Keratinocyte (primary cell): Measurements from ENCODE around the gene THSD8. TPM values are rescaled to one million over a fixed set of nuclear protein-coding genes. Genes with fewer than 3 reads are reported as not detected.

Experiments
- DNase-seq: peaks from one replicate; pipeline ENCODE4 v3.0.0-alpha.2; 2011; ENCODE audit warnings: low read depth, missing footprints, low spot score
- FAIRE-seq: peaks from 2 replicates; lab custom pipeline; 2011; peaks lifted over from hg19 to GRCh38; lab: Jason Lieb, UNC
- H2AFZ ChIP-seq: 2 replicates; pipeline ENCODE4 v1.6.0; 2012; ENCODE audit warnings: low read length, control low read depth, inconsistent platforms; ENCODE audit not compliant: control insufficient read depth
- H3K27ac ChIP-seq: 2 replicates; pipeline ENCODE4 v1.5.1; 2011; ENCODE audit warnings: low read length; ENCODE audit not compliant: control insufficient read depth, insufficient read depth
- H3K27me3 ChIP-seq: 3 replicates; pipeline ENCODE4 v1.6.0; 2011; ENCODE audit warnings: low read length; ENCODE audit not compliant: control insufficient read depth, insufficient read depth; ENCODE audit errors: extremely low read depth
- H3K36me3 ChIP-seq, 2 experiments: 2 replicates in 1 of 2; 3 replicates in 1 of 2; pipeline ENCODE4 v1.5.1; 2011; ENCODE audit warnings: low read length in 2 of 2, mild to moderate bottlenecking in 1 of 2; ENCODE audit not compliant: control insufficient read depth in 2 of 2, insufficient read depth in 2 of 2; ENCODE audit errors: extremely low read depth in 1 of 2
- H3K4me1 ChIP-seq: 3 replicates; pipeline ENCODE4 v1.5.1; 2011; ENCODE audit warnings: low read length; ENCODE audit not compliant: control insufficient read depth, insufficient read depth; ENCODE audit errors: extremely low read depth
- H3K4me2 ChIP-seq: 3 replicates; pipeline ENCODE4 v1.6.0; 2011; ENCODE audit warnings: low read depth, low read length; ENCODE audit not compliant: control insufficient read depth, insufficient read depth; ENCODE audit errors: extremely low read depth
- H3K4me3 ChIP-seq, 3 experiments: fragments of 200-600 bp in 1 of 3; sonication (generic) in 1 of 3; 2 replicates in 2 of 3; 3 replicates in 1 of 3; pipeline ENCODE4 v1.5.1; 2011 to 2016; ENCODE audit warnings: low read length in 3 of 3, mild to moderate bottlenecking in 3 of 3, control low read depth in 2 of 3, inconsistent platforms in 1 of 3, low read depth in 1 of 3, mixed read lengths in 1 of 3, mixed run types in 1 of 3, moderate library complexity in 1 of 3; ENCODE audit not compliant: control insufficient read depth in 2 of 3, insufficient read depth in 2 of 3; ENCODE audit errors: extremely low read depth in 1 of 3
- H3K79me2 ChIP-seq: 2 replicates; pipeline ENCODE4 v1.6.0; 2012; ENCODE audit warnings: low read length; ENCODE audit not compliant: control insufficient read depth, insufficient read depth
- H3K9ac ChIP-seq: 3 replicates; pipeline ENCODE4 v1.6.0; 2011; ENCODE audit warnings: low read length; ENCODE audit not compliant: control insufficient read depth, insufficient read depth; ENCODE audit errors: extremely low read depth
- H3K9me1 ChIP-seq: 3 replicates; pipeline ENCODE4 v1.6.0; 2011; ENCODE audit warnings: low read length; ENCODE audit not compliant: control insufficient read depth, insufficient read depth; ENCODE audit errors: extremely low read depth
- H3K9me3 ChIP-seq: 2 replicates; pipeline ENCODE4 v1.5.1; 2012; ENCODE audit warnings: low read depth, low read length; ENCODE audit not compliant: control insufficient read depth
- H4K20me1 ChIP-seq: 3 replicates; pipeline ENCODE4 v1.6.0; 2011; ENCODE audit warnings: low read length; ENCODE audit not compliant: control insufficient read depth, insufficient read depth; ENCODE audit errors: extremely low read depth
- CTCF ChIP-seq, 3 experiments: IDR thresholded peaks in 1 of 3; conservative IDR thresholded peaks in 1 of 3; optimal IDR thresholded peaks in 1 of 3; 2 replicates in 2 of 3; 3 replicates in 1 of 3; pipeline versions ENCODE3 to v1.5.1; 2011; ENCODE audit warnings: low read length in 3 of 3, mild to moderate bottlenecking in 3 of 3, moderate library complexity in 2 of 3, control low read depth in 1 of 3, inconsistent platforms in 1 of 3; ENCODE audit not compliant: insufficient read depth in 2 of 3; ENCODE audit errors: extremely low read depth in 1 of 3
- EZH2 ChIP-seq: IDR thresholded peaks from one replicate; pipeline ENCODE4 v1.6.1; 2012; ENCODE audit warnings: inconsistent platforms, mild to moderate bottlenecking, low read length, moderate library complexity
- dilution Hi-C: fragments of 300-500 bp; cut with MboI; formaldehyde crosslinking; loops from one replicate; pipeline ENCODE4 v1.7.0; 2020; ENCODE audit warnings: low sequenced_read_pairs; ENCODE audit not compliant: extremely low pct_ligation_motif_present
- polyA plus RNA-seq, 5 experiments: library from polyadenylated mRNA; depleted of rRNA in 3 of 5; stranded (reverse) in 3 of 5; stranded (forward) in 1 of 5; unstranded in 1 of 5; fragments of >200 nt; gene quantifications; 1 replicate in 1 of 5; 2 replicates in 3 of 5; 3 replicates in 1 of 5; pipeline versions ENCODE4 v1.2.1 to v1.2.3, GENCODE V29; 2011 to 2012; ENCODE audit warnings: missing spikeins in 2 of 5, low read depth in 1 of 5, low replicate concordance in 1 of 5

The THSD8 gene
- polyA plus RNA-seq, 1 donor (not counting 4 experiments of a cell fraction or from before 2014, with no cell fraction given) = 6.6 TPM

DNA sequence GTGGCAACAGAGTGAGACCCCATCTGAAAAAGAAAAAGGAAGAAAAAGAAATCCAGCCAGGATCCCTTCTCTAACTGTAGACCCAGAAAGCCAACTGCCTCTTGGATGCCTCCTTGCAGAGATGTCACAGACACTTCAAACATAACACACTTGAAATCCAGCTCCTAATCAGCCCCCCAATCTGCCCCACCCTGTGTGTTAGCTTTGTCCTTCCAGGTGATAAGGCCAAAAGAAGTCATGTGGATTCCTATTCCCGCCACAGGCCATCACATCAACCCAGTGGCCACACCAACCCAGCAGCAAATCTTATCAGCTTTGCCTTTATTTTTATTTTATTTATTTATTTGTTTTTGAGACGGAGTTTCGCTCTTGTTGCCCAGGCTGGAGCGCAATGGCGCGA lies 42.2 kb upstream of the THSD8 start:
- Histone ChIP-seq H3K36me3 (peaks cover 7 to 12% of the 10 kb centered on the region in 2 experiments), H3K9me3 (no peaks in the 10 kb centered on the region), H3K9me1 (no peaks in the 10 kb centered on the region), H4K20me1 (no peaks in the 10 kb centered on the region), H3K27me3 (no peaks in the 10 kb centered on the region), H3K27ac (no peak overlapping the region), H2AFZ (no peak overlapping the region), H3K4me3 (no peak overlapping the region), H3K4me2 (no peak overlapping the region), H3K9ac (no peak overlapping the region), H3K79me2 (no peaks in the 10 kb centered on the region), H3K4me1 (no peaks in the 10 kb centered on the region)
- no peak for DNase-seq
- no peak for FAIRE-seq
- dilution Hi-C loops = no loop called here
- TF ChIP-seq EZH2 (no peak), CTCF (optimal IDR thresholded peaks at IDR 0.05 in 1 of 3, IDR thresholded peaks at IDR 0.05 in 1 of 3, conservative IDR thresholded peaks at IDR 0.05 in 1 of 3; ENCODE audit: extremely low read depth in 1 of 3, insufficient read depth in 2 of 3, low read length in 3 of 3) (no peak)

- no peak for FAIRE-seq
- no peak overlapping the region for H2AFZ ChIP-seq
These were observed 38.8 kb upstream of the THSD8 start for GRCh38 chr19:12763100-12763499.

More at GRCh38 chr19:12763100-12763499, 38.8 kb upstream of the THSD8 start:
- no peak for TF ChIP-seq CTCF (optimal IDR thresholded peaks at IDR 0.05 in 1 of 3, IDR thresholded peaks at IDR 0.05 in 1 of 3, conservative IDR thresholded peaks at IDR 0.05 in 1 of 3; ENCODE audit: extremely low read depth in 1 of 3, insufficient read depth in 2 of 3, low read length in 3 of 3)
- no peak for TF ChIP-seq EZH2
- DNase-seq = no peak
- Histone ChIP-seq H3K27me3 (no peaks in the 10 kb centered on the region), H3K9me1 (no peaks in the 10 kb centered on the region), H3K27ac (no peak overlapping the region), H3K36me3 (peaks cover 7 to 28% of the 10 kb centered on the region in 2 experiments), H3K4me1 (no peaks in the 10 kb centered on the region), H3K9ac (no peak overlapping the region), H3K79me2 (no peaks in the 10 kb centered on the region), H3K4me3 (no peak overlapping the region), H3K4me2 (no peak overlapping the region), H4K20me1 (peaks cover 3% of the 10 kb centered on the region), H3K9me3 (no peaks in the 10 kb centered on the region)
- dilution Hi-C loops = no loop called here
